Measurements from ENCODE around the gene NAGA.

Gene NAGA

DNA sequence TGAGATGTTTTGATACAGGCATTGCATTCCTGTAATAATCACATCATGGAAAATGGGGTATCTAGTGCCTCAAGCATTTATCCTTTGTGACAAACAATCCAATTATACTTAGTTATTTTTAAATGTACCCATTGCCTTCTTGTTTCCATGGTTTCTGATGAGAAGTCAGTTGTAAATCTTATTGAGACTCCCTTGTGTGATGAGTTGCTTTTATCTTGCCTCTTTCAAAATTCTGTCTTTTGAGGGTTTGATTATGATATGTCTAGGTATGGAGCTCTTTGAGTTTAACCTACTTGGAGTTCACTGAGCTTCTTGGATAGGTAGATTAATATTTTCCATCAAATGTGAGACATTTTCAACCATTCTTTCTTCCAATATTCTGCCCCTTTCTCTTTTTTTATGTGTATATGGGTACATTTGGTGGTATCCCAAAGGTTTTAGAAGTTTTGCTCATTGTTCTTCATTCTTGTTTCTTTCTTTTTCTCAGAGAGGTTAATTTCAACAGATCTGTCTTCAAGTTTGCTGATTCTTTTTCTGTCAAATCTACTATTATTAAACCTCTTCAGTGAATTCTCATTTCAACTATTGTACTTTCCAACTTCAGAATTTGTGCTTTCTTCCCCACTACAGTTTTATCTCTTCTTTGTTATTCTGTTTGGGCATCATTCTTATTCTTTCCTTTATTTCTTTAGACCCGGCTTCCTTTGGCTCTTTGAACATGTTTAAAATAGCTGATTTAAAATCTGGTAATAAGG lies 13.7 kb downstream of the NAGA start:
- TF ChIP-seq, protein P1, sequence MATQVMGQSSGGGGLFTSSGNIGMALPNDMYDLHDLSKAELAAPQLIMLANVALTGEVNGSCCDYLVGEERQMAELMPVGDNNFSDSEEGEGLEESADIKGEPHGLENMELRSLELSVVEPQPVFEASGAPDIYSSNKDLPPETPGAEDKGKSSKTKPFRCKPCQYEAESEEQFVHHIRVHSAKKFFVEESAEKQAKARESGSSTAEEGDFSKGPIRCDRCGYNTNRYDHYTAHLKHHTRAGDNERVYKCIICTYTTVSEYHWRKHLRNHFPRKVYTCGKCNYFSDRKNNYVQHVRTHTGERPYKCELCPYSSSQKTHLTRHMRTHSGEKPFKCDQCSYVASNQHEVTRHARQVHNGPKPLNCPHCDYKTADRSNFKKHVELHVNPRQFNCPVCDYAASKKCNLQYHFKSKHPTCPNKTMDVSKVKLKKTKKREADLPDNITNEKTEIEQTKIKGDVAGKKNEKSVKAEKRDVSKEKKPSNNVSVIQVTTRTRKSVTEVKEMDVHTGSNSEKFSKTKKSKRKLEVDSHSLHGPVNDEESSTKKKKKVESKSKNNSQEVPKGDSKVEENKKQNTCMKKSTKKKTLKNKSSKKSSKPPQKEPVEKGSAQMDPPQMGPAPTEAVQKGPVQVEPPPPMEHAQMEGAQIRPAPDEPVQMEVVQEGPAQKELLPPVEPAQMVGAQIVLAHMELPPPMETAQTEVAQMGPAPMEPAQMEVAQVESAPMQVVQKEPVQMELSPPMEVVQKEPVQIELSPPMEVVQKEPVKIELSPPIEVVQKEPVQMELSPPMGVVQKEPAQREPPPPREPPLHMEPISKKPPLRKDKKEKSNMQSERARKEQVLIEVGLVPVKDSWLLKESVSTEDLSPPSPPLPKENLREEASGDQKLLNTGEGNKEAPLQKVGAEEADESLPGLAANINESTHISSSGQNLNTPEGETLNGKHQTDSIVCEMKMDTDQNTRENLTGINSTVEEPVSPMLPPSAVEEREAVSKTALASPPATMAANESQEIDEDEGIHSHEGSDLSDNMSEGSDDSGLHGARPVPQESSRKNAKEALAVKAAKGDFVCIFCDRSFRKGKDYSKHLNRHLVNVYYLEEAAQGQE (IDR thresholded peaks at IDR 0.05; ENCODE audit: insufficient read depth in 1 of 2, low read depth in 2 of 2, low read length in 2 of 2): no peak
- TF ChIP-seq POLR2AphosphoS5 (IDR thresholded peaks at IDR 0.05; ENCODE audit: low read depth, low read length) (no peak), TAF1 (IDR thresholded peaks at IDR 0.05; ENCODE audit: borderline replicate concordance, insufficient read depth, low read length) (no peak), FOXP2 (optimal IDR thresholded peaks at IDR 0.05; ENCODE audit: borderline replicate concordance, extremely low read depth, extremely low read length, insufficient read depth) (no peak), SIN3A (IDR thresholded peaks at IDR 0.05; ENCODE audit: borderline replicate concordance, insufficient read depth, low read length) (no peak)

DNA sequence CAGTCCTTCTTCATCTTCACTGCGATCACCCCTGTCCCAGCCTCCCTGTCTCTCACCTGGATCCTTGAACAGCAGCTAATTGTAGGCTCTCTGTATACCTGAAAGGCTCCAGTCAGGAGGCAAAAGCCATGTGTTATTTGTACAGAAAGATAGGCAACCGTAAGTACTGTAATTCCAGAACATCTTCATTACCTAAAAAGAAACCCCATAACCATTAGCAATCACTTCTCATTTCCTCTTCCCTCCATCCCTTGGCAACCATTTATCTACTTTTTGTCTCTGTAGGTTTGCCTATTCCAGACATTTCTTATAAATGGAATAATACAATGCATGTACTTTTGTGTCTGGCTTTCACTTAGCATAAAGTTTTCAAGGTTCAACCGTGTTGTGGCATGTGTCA lies 17.8 kb downstream of the NAGA start:
- TF ChIP-seq POLR2AphosphoS5 (IDR thresholded peaks at IDR 0.05; ENCODE audit: low read depth, low read length) (no peak), FOXP2 (optimal IDR thresholded peaks at IDR 0.05; ENCODE audit: borderline replicate concordance, extremely low read depth, extremely low read length, insufficient read depth) (no peak), TAF1 (IDR thresholded peaks at IDR 0.05; ENCODE audit: borderline replicate concordance, insufficient read depth, low read length) (no peak), SIN3A (IDR thresholded peaks at IDR 0.05; ENCODE audit: borderline replicate concordance, insufficient read depth, low read length) (no peak)
- TF ChIP-seq, protein P1 (IDR thresholded peaks at IDR 0.05; ENCODE audit: insufficient read depth in 1 of 2, low read depth in 2 of 2, low read length in 2 of 2): no peak

DNA sequence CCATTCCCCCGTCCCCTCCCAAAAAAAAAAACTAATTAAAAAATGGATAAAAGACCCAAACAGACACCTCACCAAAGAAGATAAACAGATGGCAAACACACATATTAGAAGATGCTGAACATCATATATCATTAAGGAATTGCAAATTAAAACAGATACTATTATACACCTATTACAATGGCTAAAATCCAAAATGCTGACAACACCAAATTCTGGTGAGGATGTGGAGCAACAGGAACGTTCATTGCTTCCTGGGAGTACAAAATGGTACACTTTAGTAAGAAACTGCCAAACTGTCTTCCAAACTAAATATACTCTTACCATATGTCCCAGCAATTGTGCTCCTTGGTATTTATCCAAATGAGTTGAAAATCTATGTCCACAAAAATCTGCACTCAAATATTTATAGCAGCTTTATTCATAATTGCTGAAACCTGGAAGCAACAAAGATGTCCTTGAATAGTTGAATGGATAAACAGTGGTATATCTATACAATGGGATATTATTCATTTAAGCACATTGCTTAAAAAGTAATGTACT lies 19.9 kb downstream of the NAGA start:
- TF ChIP-seq, protein P1 (IDR thresholded peaks at IDR 0.05; ENCODE audit: insufficient read depth in 1 of 2, low read depth in 2 of 2, low read length in 2 of 2): no peak
- TF ChIP-seq FOXP2 (optimal IDR thresholded peaks at IDR 0.05; ENCODE audit: borderline replicate concordance, extremely low read depth, extremely low read length, insufficient read depth): no peak
- no peak for TF ChIP-seq POLR2AphosphoS5 (IDR thresholded peaks at IDR 0.05; ENCODE audit: low read depth, low read length)
- TF ChIP-seq TAF1 (IDR thresholded peaks at IDR 0.05; ENCODE audit: borderline replicate concordance, insufficient read depth, low read length): no peak
- no peak for TF ChIP-seq SIN3A (IDR thresholded peaks at IDR 0.05; ENCODE audit: borderline replicate concordance, insufficient read depth, low read length)

DNA sequence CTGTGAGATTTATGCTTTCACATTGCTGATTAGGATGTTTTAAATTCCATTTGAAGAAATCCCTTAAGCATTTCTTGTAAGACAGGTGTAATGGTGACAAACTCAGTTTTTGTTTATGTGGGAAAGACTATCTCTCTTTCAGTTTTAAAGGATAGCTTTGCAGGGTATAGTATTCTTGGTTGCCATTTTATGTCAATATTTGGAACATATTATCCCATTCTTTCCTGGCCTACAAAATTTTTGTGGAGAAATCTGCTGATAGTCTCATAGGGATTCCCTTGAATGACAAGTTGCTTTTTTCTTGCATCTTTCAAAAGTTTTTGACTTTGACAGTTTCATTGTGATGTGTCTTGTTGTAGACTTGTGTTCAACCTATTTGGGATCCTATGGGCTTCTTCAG lies 28.8 kb downstream of the NAGA start:
- TF ChIP-seq SIN3A (IDR thresholded peaks at IDR 0.05; ENCODE audit: borderline replicate concordance, insufficient read depth, low read length): no peak
- TF ChIP-seq FOXP2 (optimal IDR thresholded peaks at IDR 0.05; ENCODE audit: borderline replicate concordance, extremely low read depth, extremely low read length, insufficient read depth): no peak
- TF ChIP-seq, protein P1 (IDR thresholded peaks at IDR 0.05; ENCODE audit: insufficient read depth in 1 of 2, low read depth in 2 of 2, low read length in 2 of 2): no peak
- no peak for TF ChIP-seq POLR2AphosphoS5 (IDR thresholded peaks at IDR 0.05; ENCODE audit: low read depth, low read length)
- no peak for TF ChIP-seq TAF1 (IDR thresholded peaks at IDR 0.05; ENCODE audit: borderline replicate concordance, insufficient read depth, low read length)

Data from PFSK-1 (cell line).